Activated naive CD8-positive, alpha-beta T cell treated with anti-CD3 and anti-CD28 coated beads, Interleukin-2, amount 50 U/mL, for 24 hours (primary cell): ENCODE measurements around the gene CDK15.
"Not testable (repeated sequence)": the region's sequence is repeated elsewhere in the genome, so short reads cannot be mapped to it uniquely, and the experiment has no call there.

Experiments
- ATAC-seq: fragments of 150-1000 bp; cut with Tn5 transposase; one replicate; pipeline ENCODE4 v1.10.0; 2021
- DNase-seq: peaks from one replicate; pipeline ENCODE4 v3.0.0; 2021
- H3K27ac Mint-ChIP-seq: one replicate; pipeline ENCODE4 v1.8.0; 2021; ENCODE audit warnings: mild to moderate bottlenecking, mixed read lengths
- H3K27me3 Mint-ChIP-seq: one replicate; pipeline ENCODE4 v1.8.0; 2021; ENCODE audit warnings: mixed read lengths
- H3K36me3 Mint-ChIP-seq: one replicate; pipeline ENCODE4 v1.8.0; 2021; ENCODE audit warnings: low read depth, mixed read lengths
- H3K4me1 Mint-ChIP-seq: one replicate; pipeline ENCODE4 v1.8.0; 2021; ENCODE audit warnings: mixed read lengths
- H3K4me3 Mint-ChIP-seq: one replicate; pipeline ENCODE4 v1.8.0; 2021; ENCODE audit warnings: mild to moderate bottlenecking, moderate library complexity, mixed read lengths
- H3K9me3 Mint-ChIP-seq: one replicate; pipeline ENCODE4 v1.8.0; 2021; ENCODE audit warnings: mixed read lengths

Gene CDK15

DNA sequence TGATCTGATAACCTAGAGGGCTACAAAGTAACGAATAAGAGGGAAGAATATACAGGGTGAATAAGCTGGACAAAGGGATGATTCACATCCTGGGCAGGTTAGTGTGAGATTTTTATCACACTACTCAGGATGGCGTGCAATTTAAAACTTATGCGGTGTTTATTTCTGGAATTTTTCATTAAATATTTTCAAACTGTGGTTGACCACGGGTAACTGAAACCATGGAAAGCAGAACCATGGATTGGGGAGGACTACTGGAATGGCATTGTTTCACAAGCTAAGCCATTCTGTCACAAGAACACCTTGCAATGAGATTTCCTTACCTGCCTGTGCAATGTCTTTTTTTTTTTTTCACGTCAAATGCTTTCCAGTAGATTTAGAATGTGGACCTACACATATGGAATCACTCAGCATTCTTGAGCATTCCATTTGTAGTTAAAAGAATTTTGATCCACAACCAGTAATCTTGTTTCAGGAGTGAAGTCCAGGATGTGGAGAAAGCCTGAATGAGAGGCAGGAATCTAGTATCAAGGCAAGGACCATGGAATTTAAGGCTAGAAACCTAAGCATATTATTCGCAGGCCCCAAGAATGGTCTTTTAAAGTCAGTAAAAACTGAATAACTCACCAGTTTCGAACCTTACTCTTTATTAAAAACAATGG lies 8.0 kb upstream of the CDK15 start:
- Mint-ChIP-seq H3K4me1 (no peaks in the 10 kb centered on the region), H3K27me3 (peaks cover 20% of the 10 kb centered on the region), H3K4me3 (no peak overlapping the region), H3K27ac (no peak overlapping the region), H3K36me3 (no peaks in the 10 kb centered on the region), H3K9me3 (no peaks in the 10 kb centered on the region)
- ATAC-seq (no peak), DNase-seq (no peak)

DNA sequence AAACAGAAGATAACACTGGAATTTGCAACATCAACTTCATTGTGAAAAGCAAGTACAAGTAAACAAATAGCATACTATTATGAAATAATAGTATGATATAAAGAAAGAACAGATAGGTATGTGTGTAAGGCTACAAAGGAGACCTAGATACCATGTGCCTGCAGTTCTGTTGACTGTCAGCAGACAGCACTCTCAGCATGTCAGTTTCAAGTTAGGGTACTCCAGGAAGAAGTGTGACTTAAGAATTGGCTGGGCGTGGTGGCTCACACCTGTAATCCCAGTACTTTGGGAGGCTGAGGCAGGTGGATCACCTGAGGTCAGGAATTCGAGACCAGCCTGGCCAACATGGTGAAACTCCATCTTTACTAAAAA lies 7.4 kb upstream of the CDK15 start:
- ATAC-seq, DNase-seq, H3K36me3 Mint-ChIP-seq, H3K4me1 Mint-ChIP-seq, H3K27ac Mint-ChIP-seq, H3K9me3 Mint-ChIP-seq, H3K4me3 Mint-ChIP-seq: not testable (repeated sequence)
- peaks cover 20% of the 10 kb centered on the region for H3K27me3 Mint-ChIP-seq

DNA sequence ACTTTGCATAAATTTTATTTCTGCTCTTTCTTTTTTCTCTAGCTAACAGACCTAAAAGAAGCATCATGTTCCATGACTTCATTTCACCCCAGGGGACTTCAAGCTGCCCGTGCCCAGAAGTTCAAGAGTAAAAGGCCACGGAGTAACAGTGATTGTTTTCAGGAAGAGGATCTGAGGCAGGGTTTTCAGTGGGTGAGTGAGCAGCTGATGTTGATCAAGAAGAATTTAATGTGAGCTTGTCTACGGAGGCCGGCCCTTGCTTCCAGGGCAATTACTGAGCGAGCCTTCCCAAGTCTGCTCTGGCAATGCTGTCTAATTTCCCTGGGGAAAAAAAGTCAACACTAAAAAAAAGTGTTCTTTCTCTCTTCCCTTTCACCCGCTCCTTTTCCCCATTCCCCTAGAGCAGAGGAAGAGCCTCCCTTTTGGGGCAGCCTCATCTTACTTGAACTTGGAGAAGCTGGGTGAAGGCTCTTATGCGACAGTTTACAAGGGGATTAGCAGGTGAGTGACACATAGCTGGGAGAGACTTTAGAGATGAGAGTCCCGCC lies 1.2 kb downstream of the CDK15 start:
- ATAC-seq = no peak
- H3K27me3 Mint-ChIP-seq = peaks cover 6% of the 10 kb centered on the region

DNA sequence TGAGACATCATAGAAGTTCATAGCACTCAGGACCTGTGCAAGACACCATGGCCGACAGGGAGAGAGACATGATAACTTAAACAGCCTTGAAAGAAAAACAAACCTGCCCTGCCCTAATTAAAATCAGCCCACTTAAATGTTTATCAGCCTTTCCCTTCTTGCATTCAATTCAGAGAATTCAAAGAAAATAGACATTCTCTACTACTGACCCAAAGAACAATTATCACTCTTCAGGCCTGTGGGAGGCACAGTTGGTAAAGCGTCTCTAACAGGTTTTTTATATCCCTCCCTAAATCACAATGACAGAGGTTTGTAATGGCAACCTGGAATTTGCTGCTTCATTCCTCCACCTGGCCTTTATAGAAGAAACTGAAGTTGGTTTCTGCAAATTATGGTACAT lies 1.7 kb downstream of the CDK15 start:
- H3K9me3 Mint-ChIP-seq = no peaks in the 10 kb centered on the region
- H3K36me3 Mint-ChIP-seq = no peaks in the 10 kb centered on the region

More for the DNA sequence above, 1.2 kb downstream of the CDK15 start:
- H3K36me3 Mint-ChIP-seq = no peaks in the 10 kb centered on the region
- DNase-seq = no peak
- no peak overlapping the region for H3K27ac Mint-ChIP-seq
- H3K9me3 Mint-ChIP-seq = no peaks in the 10 kb centered on the region
- H3K4me3 Mint-ChIP-seq = no peak overlapping the region
- no peaks in the 10 kb centered on the region for H3K4me1 Mint-ChIP-seq

DNA sequence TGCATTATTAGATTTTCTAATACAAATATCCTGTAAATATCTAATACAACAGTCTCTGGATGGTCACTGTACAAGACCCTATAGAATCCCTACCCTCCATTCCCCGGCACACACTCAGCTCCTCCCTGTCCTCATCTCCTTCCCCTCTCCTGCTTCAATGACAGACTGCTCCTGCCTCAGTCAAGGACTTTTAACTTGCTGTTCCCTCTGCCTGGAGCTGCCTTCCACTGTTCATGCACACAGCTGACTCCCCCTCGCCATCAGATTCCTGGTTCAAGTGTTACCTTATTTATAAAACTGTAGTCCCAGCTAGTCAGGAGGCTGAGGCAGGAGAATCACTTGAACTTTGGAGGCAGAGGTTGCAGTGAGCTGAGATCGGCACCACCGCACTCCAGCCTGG lies 3.3 kb downstream of the CDK15 start:
- H3K36me3 Mint-ChIP-seq = no peaks in the 10 kb centered on the region
- no peaks in the 10 kb centered on the region for H3K4me1 Mint-ChIP-seq
- DNase-seq = no peak
- peaks cover 5% of the 10 kb centered on the region for H3K27me3 Mint-ChIP-seq
- H3K9me3 Mint-ChIP-seq = no peaks in the 10 kb centered on the region
- no peak overlapping the region for H3K27ac Mint-ChIP-seq
- no peak overlapping the region for H3K4me3 Mint-ChIP-seq
- no peak for ATAC-seq

More for the DNA sequence above, 1.7 kb downstream of the CDK15 start:
- H3K4me1 Mint-ChIP-seq = no peaks in the 10 kb centered on the region
- ATAC-seq = no peak
- DNase-seq = no peak
- H3K27ac Mint-ChIP-seq = no peak overlapping the region
- H3K27me3 Mint-ChIP-seq = peaks cover 8% of the 10 kb centered on the region
- no peak overlapping the region for H3K4me3 Mint-ChIP-seq

DNA sequence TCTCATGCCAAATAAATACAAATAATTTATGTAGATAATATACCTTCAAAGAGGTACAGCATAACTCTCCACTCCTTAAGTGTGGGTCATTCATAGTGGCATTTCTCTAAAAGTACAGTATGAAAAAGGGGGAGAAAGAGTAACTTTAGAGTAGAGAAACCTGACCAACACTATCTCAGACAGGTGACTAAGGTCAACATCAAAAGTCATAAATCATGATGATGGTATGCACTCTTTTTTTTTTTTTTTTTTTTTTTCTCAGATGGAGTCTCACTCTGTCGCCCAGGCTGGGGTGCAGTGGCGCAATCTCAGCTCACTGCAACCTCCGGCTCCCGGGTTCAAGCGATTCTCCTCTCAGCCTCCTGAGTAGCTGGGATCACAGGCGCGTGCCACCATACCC lies 4.3 kb downstream of the CDK15 start:
- not testable (repeated sequence) for H3K27me3 Mint-ChIP-seq, ATAC-seq, H3K4me1 Mint-ChIP-seq, H3K9me3 Mint-ChIP-seq, H3K36me3 Mint-ChIP-seq, H3K27ac Mint-ChIP-seq, DNase-seq, H3K4me3 Mint-ChIP-seq

DNA sequence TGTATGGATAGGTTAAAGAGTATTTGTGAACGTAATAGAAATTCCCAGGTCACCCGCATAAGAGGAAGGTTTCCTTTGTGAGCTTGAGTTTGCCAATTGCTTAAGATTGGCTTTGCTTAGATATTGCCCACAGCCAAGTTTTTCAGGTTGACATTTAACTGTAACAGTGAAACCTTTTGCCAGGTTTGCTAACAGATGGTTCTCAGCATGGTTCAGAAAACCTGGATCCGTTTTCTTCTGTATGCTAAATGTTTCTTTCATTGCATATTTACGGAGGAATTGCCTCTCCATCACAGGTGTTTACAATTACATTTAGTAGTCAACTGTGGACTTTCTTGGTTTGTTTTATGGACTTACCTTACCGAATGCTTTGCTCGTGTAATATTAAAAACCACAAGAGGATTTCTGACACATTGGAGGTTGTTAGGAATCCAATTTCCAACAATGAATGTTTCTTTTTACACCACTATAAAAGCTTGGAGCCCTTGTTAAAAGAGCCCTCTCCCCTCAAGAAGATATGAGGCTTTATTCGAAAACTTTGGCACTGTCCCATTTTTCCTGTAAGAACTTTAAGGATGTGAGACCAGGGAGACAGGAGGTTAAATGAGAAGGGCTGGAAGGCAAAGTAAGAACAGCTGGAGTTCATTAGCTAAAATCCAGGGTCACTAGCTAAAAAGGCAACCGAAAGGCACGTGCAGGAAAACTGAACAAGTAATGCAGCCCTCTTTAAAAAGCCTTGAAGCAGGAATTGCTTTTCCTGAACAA lies 7.8 kb downstream of the CDK15 start:
- Mint-ChIP-seq H3K36me3 (no peaks in the 10 kb centered on the region), H3K27ac (no peak overlapping the region), H3K4me1 (no peaks in the 10 kb centered on the region), H3K4me3 (no peak overlapping the region), H3K9me3 (no peaks in the 10 kb centered on the region), H3K27me3 (peaks cover 7% of the 10 kb centered on the region)
- ATAC-seq (no peak), DNase-seq (no peak)

DNA sequence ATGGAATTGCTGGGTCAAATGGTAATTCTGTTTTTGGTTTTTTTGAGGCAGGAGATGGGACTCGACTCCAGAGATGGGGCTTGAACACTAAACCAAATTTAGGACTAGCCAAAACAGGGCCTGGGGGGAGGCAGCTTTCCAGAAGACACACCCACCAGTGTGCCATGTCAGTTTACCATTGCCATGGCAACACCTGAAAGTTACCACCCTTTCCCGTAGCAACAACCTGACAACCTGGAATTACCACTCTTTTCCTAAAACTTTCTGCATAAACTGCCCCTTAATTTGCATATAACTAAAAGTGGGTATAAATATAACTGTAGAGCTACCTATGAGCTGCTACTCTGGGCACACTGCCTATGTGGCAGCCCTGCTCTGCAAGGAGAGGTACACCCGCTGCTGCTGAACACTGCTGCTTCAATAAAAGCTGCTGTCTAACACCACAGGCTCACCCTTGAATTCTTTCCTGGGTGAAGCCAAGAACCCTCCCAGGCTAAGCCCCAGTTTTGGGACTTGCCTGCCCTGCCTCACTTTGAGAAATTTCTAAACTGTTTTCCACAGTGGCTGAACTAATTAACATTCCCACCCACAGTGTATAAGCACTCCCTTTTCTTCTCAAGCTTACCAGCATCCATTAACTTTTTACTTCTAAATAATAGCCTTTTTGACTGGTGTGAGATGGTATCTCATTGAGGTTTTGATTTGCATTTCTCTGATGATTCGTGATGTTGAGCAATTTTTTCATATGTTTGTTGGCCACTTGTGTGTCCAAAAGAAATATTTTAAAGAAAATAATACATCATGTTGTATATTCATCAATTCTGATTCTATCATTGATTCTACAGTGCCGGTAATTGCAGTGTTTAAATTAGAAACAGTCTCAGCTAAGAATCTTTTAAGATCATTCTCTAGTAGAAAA lies 10.6 kb downstream of the CDK15 start:
- peaks cover 10% of the 10 kb centered on the region for H3K27me3 Mint-ChIP-seq
- H3K9me3 Mint-ChIP-seq = no peaks in the 10 kb centered on the region
- H3K4me1 Mint-ChIP-seq = no peaks in the 10 kb centered on the region
- no peak overlapping the region for H3K4me3 Mint-ChIP-seq
- no peak overlapping the region for H3K27ac Mint-ChIP-seq
- DNase-seq (no peak), ATAC-seq (no peak)
- no peaks in the 10 kb centered on the region for H3K36me3 Mint-ChIP-seq

DNA sequence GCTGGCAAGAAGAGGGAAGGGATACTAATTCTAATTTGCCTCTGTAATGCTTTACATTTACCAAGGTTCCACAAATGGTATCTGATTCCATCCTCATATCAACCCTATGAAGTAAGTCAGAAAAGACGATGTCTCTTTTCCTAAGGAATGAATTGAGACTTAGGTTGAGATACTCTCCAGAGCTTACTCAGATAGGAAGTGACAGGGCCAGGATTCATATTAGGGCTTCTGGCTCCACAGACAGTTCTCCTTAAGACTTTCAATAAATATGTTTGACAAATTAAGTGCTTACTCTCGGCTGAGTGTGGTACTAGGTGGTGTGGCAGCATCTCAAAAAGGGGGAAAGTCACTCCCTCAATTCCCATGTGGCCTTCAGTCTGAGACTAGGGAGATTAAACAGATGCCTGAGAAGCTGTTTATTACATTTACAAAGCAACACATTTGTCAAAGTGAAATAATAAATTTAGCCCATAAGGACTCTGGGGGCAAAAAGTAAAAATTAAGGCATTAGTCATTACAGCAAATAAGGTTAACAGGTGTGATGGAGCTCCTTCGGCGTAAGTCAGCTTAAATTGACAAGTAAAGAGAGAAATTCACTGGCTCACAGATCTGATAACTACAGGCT lies 14.2 kb downstream of the CDK15 start:
- Mint-ChIP-seq H3K4me3 (no peak overlapping the region), H3K36me3 (no peaks in the 10 kb centered on the region), H3K9me3 (no peaks in the 10 kb centered on the region), H3K4me1 (no peaks in the 10 kb centered on the region), H3K27ac (no peak overlapping the region), H3K27me3 (peaks cover 7% of the 10 kb centered on the region)
- DNase-seq = no peak
- no peak for ATAC-seq

DNA sequence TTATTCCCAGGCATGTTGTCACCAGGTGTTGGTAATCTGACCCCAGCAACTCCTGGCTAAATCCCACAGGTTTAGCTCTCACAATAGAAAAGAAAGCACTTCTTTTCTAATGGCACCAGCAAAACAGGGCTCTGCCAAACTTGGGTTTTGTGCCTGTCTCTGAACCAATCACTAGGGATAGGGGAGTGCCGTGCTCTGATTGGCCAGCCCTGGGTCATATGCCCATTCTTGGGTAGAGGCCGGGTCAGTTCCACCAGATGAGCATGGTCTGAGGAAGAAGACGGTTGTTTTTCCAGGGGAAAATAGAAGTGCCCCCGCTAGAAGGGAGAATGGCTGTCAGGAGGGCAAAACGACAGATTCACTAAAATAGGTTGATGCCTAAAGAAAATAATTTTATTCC lies 14.7 kb downstream of the CDK15 start:
- ATAC-seq = no peak
- H3K4me3 Mint-ChIP-seq = no peak overlapping the region
- DNase-seq = no peak
- no peaks in the 10 kb centered on the region for H3K36me3 Mint-ChIP-seq
- no peaks in the 10 kb centered on the region for H3K9me3 Mint-ChIP-seq
- no peak overlapping the region for H3K27ac Mint-ChIP-seq
- H3K27me3 Mint-ChIP-seq = peaks cover 7% of the 10 kb centered on the region
- H3K4me1 Mint-ChIP-seq = no peaks in the 10 kb centered on the region

DNA sequence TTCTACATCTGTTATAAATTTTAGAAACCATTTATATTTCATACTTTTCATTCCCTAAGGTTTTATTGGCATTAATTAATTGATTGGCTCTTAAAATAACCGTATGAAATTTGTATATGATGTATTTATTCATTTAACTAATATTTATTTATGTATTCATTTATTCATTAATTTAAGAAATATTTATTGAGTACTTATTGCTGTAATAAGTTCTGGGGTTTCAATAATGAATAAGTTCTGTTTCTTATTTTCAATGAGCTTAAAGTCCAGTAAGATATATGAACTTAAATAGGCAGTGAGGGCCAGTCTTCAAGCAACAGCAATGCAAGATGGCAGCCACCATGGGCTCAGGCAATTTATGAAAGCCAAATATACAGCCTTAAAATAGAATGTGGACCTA lies 17.9 kb downstream of the CDK15 start:
- no peaks in the 10 kb centered on the region for H3K36me3 Mint-ChIP-seq
- no peak for DNase-seq
- H3K27ac Mint-ChIP-seq = no peak overlapping the region
- ATAC-seq = no peak
- peaks cover 9% of the 10 kb centered on the region for H3K27me3 Mint-ChIP-seq
- no peaks in the 10 kb centered on the region for H3K4me1 Mint-ChIP-seq
- H3K4me3 Mint-ChIP-seq = no peak overlapping the region
- no peaks in the 10 kb centered on the region for H3K9me3 Mint-ChIP-seq

DNA sequence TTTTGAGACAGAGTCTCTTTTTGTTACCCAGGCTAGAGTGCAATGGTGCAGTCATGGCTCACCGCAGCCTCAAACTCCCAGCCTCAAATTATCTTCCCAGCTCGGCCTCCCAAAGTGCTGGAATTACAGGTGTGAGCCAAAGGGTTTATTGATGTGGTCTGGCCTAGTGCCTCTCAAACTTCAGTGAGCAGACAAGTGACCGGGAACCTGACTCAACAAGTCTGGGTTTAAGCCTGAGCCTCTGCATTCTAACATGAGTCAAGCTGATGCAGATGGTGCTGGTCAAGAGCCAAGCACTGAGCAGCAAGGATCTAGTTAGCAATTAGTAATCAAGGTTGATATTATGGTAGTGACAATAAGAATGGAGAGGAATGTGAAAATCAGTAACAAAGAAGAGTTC lies 21.3 kb downstream of the CDK15 start:
- Mint-ChIP-seq H3K4me1 (no peaks in the 10 kb centered on the region), H3K36me3 (no peaks in the 10 kb centered on the region), H3K4me3 (no peak overlapping the region), H3K27ac (no peak overlapping the region), H3K9me3 (no peaks in the 10 kb centered on the region), H3K27me3 (peaks cover 10% of the 10 kb centered on the region)
- DNase-seq (no peak), ATAC-seq (no peak)

DNA sequence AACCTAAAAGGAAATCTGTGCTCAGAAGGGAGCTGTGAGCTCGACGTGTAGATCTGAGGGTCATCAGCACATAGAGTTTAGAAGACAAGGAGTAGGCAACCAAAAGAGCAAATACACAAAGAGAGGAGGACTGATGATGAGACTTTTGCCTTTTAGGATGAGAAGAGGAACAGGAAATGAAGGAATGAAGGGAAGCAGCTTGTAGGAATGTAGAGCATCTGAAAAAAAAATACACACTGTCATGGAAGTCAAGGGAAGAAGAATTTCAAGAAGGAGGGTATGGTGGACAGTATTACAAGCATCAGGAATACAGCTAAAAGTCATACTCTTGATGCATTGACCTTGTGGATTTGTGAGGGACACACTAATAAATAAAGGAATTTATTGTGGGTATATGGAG lies 21.9 kb downstream of the CDK15 start:
- Mint-ChIP-seq H3K9me3 (no peaks in the 10 kb centered on the region), H3K27ac (no peak overlapping the region), H3K27me3 (peaks cover 10% of the 10 kb centered on the region), H3K4me1 (no peaks in the 10 kb centered on the region), H3K36me3 (no peaks in the 10 kb centered on the region), H3K4me3 (no peak overlapping the region)
- no peak for ATAC-seq
- no peak for DNase-seq

DNA sequence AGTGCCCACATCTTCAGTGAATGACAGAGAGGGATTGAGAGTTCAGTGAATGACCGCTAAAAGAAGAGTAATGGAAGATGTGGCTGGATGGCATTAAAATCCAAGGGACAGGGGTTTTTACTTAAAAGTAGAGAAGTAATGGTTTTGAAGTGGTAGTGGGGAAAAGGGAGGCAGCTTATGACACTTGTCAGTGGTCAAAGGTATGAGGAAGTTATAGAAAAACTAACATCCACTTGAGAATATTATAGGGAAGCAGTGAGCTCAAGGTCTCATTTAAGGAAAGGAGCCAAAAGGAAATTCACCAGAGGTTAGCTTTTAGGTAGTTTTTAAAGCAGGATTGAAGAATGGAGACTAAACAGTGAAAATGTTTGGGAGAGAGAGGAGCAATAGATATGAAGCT lies 24.3 kb downstream of the CDK15 start:
- Mint-ChIP-seq H3K4me3 (no peak overlapping the region), H3K9me3 (no peaks in the 10 kb centered on the region), H3K36me3 (no peaks in the 10 kb centered on the region), H3K27ac (no peak overlapping the region), H3K27me3 (peaks cover 10% of the 10 kb centered on the region), H3K4me1 (no peaks in the 10 kb centered on the region)
- DNase-seq = no peak
- ATAC-seq = no peak
